Gastroesophageal sphincter (tissue), 4 donors: ENCODE results near the gene GSK3B. TPM values are rescaled to one million over a fixed set of nuclear protein-coding genes. Genes with fewer than 3 reads are reported as not detected.

ENCODE experiments used
- ATAC-seq: fragments of 150-250 bp; one replicate; pipeline ENCODE4 v1.9.1; 2016; ENCODE audit warnings: mild to moderate bottlenecking, moderate library complexity
- H3K27ac ChIP-seq, 4 donors: fragments of 200-600 bp; sonication (generic) in 3 of 4; 1 replicate in 3 of 4; 2 replicates in 1 of 4; pipeline ENCODE4 v1.5.1; 2016 to 2019
- H3K27me3 ChIP-seq: fragments of 200-600 bp; sonication (generic); one replicate; pipeline ENCODE4 v1.5.1; 2019
- H3K36me3 ChIP-seq, 2 donors: fragments of 200-600 bp; sonication (generic); one replicate each; pipeline ENCODE4 v1.5.1; 2019; ENCODE audit warnings: control low read depth in 1 of 2
- H3K4me1 ChIP-seq, 3 donors: fragments of 200-600 bp; sonication (generic); 1 replicate in 2 of 3; 2 replicates in 1 of 3; pipeline ENCODE4 v1.5.1; 2016 to 2019; ENCODE audit warnings: control low read depth in 2 of 3
- H3K4me3 ChIP-seq, 2 donors: fragments of 200-600 bp; sonication (generic); one replicate each; pipeline ENCODE4 v1.5.1; 2019; ENCODE audit warnings: mild to moderate bottlenecking in 1 of 2, moderate library complexity in 1 of 2
- H3K9me3 ChIP-seq, 3 donors: fragments of 200-600 bp; sonication (generic); one replicate each; pipeline ENCODE4 v1.5.1; 2017 to 2019; ENCODE audit warnings: control low read depth in 2 of 3
- EP300 ChIP-seq: sonication (generic); formaldehyde crosslinking; IDR thresholded peaks from one replicate; pipeline ENCODE4 v1.6.1; 2017; ENCODE audit warnings: antibody characterized with exemption, mild to moderate bottlenecking
- POLR2A ChIP-seq, 2 donors: fragments of 450-650 bp; IDR thresholded peaks; one replicate each; pipeline ENCODE4 v1.6.1; 2017; ENCODE audit warnings: antibody characterized with exemption in 2 of 2, mild to moderate bottlenecking in 2 of 2, moderate library complexity in 1 of 2
- POLR2AphosphoS5 ChIP-seq: sonication (generic); formaldehyde crosslinking; IDR thresholded peaks from one replicate; pipeline ENCODE4 v1.6.1; 2017; ENCODE audit warnings: antibody characterized with exemption
- WGBS, 2 donors: methylation state at CpG; one replicate each; pipeline ENCODE4 v1.1.5; 2018; ENCODE audit warnings: low coverage in 1 of 2; 5-methylcytosine and 5-hydroxymethylcytosine counted together
- total RNA-seq, 4 donors: library from RNA; depleted of rRNA; stranded (reverse); fragments of >200 nt; gene quantifications; one replicate each; pipeline ENCODE4 v1.1.0, GENCODE V29; 2016
- TF ChIP-seq, protein P1 (sequence below), 4 experiments: fragments of 200-600 bp in 2 of 4; fragments of 450-650 bp in 2 of 4; sonication (generic) in 1 of 4; IDR thresholded peaks; one replicate each; pipeline ENCODE4 v1.5.1; 2017 to 2019; ENCODE audit warnings: antibody characterized with exemption in 4 of 4, mild to moderate bottlenecking in 2 of 4, moderate library complexity in 2 of 4

GSK3B gene
- total RNA-seq, 4 donors from 2014 or later: 32.7 to 40.6 (median 34.6) TPM

GRCh38 chr3:119969759-119970158 is 124.5 kb downstream of the GSK3B start:
- Histone ChIP-seq H3K4me3 (no peak overlapping the region), H3K4me1 (peaks cover 0 to 3% (median 0%) of the 10 kb centered on the region in 3 donors), H3K36me3 (no peaks in the 10 kb centered on the region), H3K27me3 (no peaks in the 10 kb centered on the region), H3K9me3 (no peaks in the 10 kb centered on the region), H3K27ac (no peak overlapping the region)
- TF ChIP-seq POLR2A (IDR thresholded peaks at IDR 0.05) (no peak), EP300 (no peak), POLR2AphosphoS5 (no peak)
- TF ChIP-seq, protein P1, sequence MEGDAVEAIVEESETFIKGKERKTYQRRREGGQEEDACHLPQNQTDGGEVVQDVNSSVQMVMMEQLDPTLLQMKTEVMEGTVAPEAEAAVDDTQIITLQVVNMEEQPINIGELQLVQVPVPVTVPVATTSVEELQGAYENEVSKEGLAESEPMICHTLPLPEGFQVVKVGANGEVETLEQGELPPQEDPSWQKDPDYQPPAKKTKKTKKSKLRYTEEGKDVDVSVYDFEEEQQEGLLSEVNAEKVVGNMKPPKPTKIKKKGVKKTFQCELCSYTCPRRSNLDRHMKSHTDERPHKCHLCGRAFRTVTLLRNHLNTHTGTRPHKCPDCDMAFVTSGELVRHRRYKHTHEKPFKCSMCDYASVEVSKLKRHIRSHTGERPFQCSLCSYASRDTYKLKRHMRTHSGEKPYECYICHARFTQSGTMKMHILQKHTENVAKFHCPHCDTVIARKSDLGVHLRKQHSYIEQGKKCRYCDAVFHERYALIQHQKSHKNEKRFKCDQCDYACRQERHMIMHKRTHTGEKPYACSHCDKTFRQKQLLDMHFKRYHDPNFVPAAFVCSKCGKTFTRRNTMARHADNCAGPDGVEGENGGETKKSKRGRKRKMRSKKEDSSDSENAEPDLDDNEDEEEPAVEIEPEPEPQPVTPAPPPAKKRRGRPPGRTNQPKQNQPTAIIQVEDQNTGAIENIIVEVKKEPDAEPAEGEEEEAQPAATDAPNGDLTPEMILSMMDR (IDR thresholded peaks at IDR 0.05): no peak
- WGBS, 2 donors: 62 to 64% methylated on average over 4 of the region's 4 CpGs
- ATAC-seq: no peak

DNA sequence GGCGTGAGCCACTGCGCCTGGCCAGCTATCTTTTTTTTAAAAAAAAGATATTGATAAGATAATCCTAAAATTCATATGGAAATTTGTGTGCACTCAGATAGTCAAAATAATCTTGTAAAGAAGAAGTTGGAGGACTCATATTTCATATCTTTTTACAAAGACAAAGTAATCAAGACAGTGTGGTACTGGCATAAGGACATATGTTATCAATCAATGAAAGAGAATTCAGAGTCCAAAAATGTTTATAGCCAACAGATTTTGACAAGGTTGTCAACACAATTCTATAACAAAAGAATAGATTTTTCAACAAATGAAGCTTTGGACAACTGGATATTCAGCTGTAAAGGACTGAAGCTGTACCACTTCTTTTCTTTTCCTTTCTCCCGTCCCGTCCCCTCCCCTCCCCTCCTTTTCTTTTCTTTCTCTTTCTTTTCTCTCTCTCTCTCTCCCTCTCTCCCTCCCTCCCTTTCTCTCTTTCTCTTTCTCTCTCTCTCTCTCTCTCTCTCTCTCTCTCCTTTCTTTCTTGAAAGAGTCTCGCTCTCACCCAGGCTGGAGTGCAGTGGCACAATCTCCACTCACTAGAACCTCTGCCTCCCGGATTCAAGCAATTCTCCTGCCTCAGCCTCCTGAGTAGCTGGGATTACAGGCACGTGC is 126.8 kb downstream of the GSK3B start:
- Histone ChIP-seq H3K27me3 (no peaks in the 10 kb centered on the region), H3K9me3 (peaks cover 0 to 8% (median 0%) of the 10 kb centered on the region in 3 donors), H3K27ac (no peak overlapping the region), H3K36me3 (no peaks in the 10 kb centered on the region), H3K4me3 (no peak overlapping the region), H3K4me1 (peaks cover 0 to 3% (median 0%) of the 10 kb centered on the region in 3 donors)
- 91 to 92% methylated on average over 6 of the region's 7 CpGs for WGBS, 2 donors
- TF ChIP-seq POLR2AphosphoS5 (no peak), EP300 (no peak), POLR2A (IDR thresholded peaks at IDR 0.05) (no peak)
- TF ChIP-seq, protein P1 (IDR thresholded peaks at IDR 0.05): no peak
- no peak for ATAC-seq

GRCh38 chr3:119965692-119966091 is 128.6 kb downstream of the GSK3B start:
- H3K27me3 ChIP-seq: no peaks in the 10 kb centered on the region
- no peaks in the 10 kb centered on the region for H3K36me3 ChIP-seq
- TF ChIP-seq, protein P1 (IDR thresholded peaks at IDR 0.05): no peak
- peaks cover 0 to 3% (median 0%) of the 10 kb centered on the region in 3 donors for H3K4me1 ChIP-seq
- ATAC-seq: no peak
- H3K9me3 ChIP-seq: peaks cover 0 to 8% (median 0%) of the 10 kb centered on the region in 3 donors
- no peak overlapping the region for H3K4me3 ChIP-seq
- WGBS, 2 donors: 0 to 31% methylated on average over 1 of the region's 1 CpG
- no peak overlapping the region for H3K27ac ChIP-seq

DNA sequence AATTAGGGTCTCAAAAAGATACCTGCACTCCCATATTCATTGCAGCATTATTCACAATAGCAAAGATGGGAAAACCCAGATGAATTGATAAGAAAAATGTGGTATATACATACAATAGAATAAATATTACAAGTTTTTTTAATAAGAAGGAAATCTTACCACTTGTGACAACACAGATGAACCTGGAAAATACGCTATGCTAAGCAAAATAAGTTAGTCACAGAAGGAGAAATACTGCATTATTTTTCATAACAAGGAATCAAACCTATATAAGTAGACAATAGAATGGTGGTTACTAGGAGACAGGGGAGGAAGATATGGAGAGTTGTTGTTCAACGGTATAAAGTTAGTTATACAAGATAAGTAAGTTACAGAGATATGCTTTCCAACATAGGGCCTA is 130.0 kb downstream of the GSK3B start:
- Histone ChIP-seq H3K27me3 (no peaks in the 10 kb centered on the region), H3K36me3 (no peaks in the 10 kb centered on the region), H3K27ac (no peak overlapping the region), H3K9me3 (peaks cover 0 to 8% (median 0%) of the 10 kb centered on the region in 3 donors), H3K4me3 (no peak overlapping the region), H3K4me1 (peaks cover 0 to 3% (median 0%) of the 10 kb centered on the region in 3 donors)
- TF ChIP-seq, protein P1 (IDR thresholded peaks at IDR 0.05): no peak
- no peak for TF ChIP-seq POLR2A (IDR thresholded peaks at IDR 0.05)
- TF ChIP-seq EP300: no peak
- no peak for TF ChIP-seq POLR2AphosphoS5
- no peak for ATAC-seq
- 76 to 95% methylated on average over 2 of the region's 2 CpGs for WGBS, 2 donors

GRCh38 chr3:119955972-119956371 is 138.3 kb downstream of the GSK3B start:
- WGBS, 2 donors: 84 to 95% methylated on average over 4 to 6 of the region's 6 CpGs
- H3K27ac ChIP-seq: no peak overlapping the region
- H3K36me3 ChIP-seq: no peaks in the 10 kb centered on the region
- H3K4me1 ChIP-seq: peaks cover 0 to 13% (median 0%) of the 10 kb centered on the region in 3 donors
- H3K27me3 ChIP-seq: no peaks in the 10 kb centered on the region
- no peaks in the 10 kb centered on the region for H3K9me3 ChIP-seq
- TF ChIP-seq, protein P1 (IDR thresholded peaks at IDR 0.05): no peak
- TF ChIP-seq EP300 (no peak), POLR2A (IDR thresholded peaks at IDR 0.05) (no peak), POLR2AphosphoS5 (no peak)
- ATAC-seq: no peak
- H3K4me3 ChIP-seq: no peak overlapping the region
